IMR-90 (cell line): ENCODE data around the gene UTP4. TPM values are rescaled to one million over a fixed set of nuclear protein-coding genes. Genes with fewer than 3 reads are reported as not detected.

ENCODE experiments used
- ATAC-seq: fragments of 200-7000 bp; cut with Tn5 transposase; 2 replicates; pipeline ENCODE4 v1.9.1; 2020; ENCODE audit warnings: low read depth, mild to moderate bottlenecking, moderate library complexity
- BruUV-seq: library from RNA; stranded (reverse); fragments of 400-500 nt; replicated peaks from 2 replicates; lab custom pipeline; 2021; lab: Mats Ljungman, UMichigan
- CTCF ChIA-PET: fragments of 300-600 bp; formaldehyde crosslinking; extraction: SDS; loops from one replicate; lab custom pipeline; 2021; ENCODE audit warnings: antibody characterized with exemption; lab: Yijun Ruan, JAX
- POLR2A ChIA-PET: fragments of 300-600 bp; sonication (Branson Sonifier 250); formaldehyde crosslinking; loops from one replicate; lab custom pipeline; 2022; ENCODE audit warnings: antibody characterized with exemption; ENCODE audit not compliant: unreplicated experiment; lab: Charles Lee
- DNase-seq: peaks from one replicate; pipeline ENCODE4 v3.0.0; 2013
- H2AFZ ChIP-seq: replicated peaks from 2 replicates; pipeline ENCODE3; 2013; ENCODE audit warnings: low read length, mild to moderate bottlenecking; ENCODE audit not compliant: poor library complexity
- H2AK5ac ChIP-seq: 2 replicates; pipeline ENCODE4 v1.6.1; 2013; ENCODE audit warnings: low read depth, low read length, inconsistent platforms
- H2AK9ac ChIP-seq: replicated peaks from 2 replicates; pipeline ENCODE3; 2013; ENCODE audit warnings: mild to moderate bottlenecking, low read depth, low read length, moderate library complexity; ENCODE audit not compliant: poor library complexity
- H2BK120ac ChIP-seq: 2 replicates; pipeline ENCODE4 v1.6.1; 2013; ENCODE audit warnings: low read depth, low read length, inconsistent platforms
- H2BK15ac ChIP-seq: 3 replicates; pipeline ENCODE4 v1.6.1; 2013; ENCODE audit warnings: low read depth, low read length, inconsistent platforms
- H2BK20ac ChIP-seq: 2 replicates; pipeline ENCODE4 v1.6.1; 2013; ENCODE audit warnings: low read depth, mild to moderate bottlenecking, inconsistent platforms, low read length, moderate library complexity
- H2BK5ac ChIP-seq: 2 replicates; pipeline ENCODE4 v1.6.1; 2013; ENCODE audit warnings: mild to moderate bottlenecking, low read depth, low read length, inconsistent platforms; ENCODE audit not compliant: poor library complexity, severe bottlenecking
- H3K14ac ChIP-seq: replicated peaks from 2 replicates; pipeline ENCODE4 v1.6.1; 2013; ENCODE audit warnings: low read depth, low read length, inconsistent platforms
- H3K18ac ChIP-seq: 2 replicates; pipeline ENCODE4 v1.6.1; 2013; ENCODE audit warnings: low read depth, low read length, control low read depth
- H3K23ac ChIP-seq: 2 replicates; pipeline ENCODE4 v1.6.1; 2013; ENCODE audit warnings: low read depth, low read length, inconsistent platforms
- H3K27ac ChIP-seq: 2 replicates; pipeline ENCODE4 v1.5.1; 2013; ENCODE audit warnings: mild to moderate bottlenecking, control low read depth, low read length; ENCODE audit not compliant: insufficient read depth
- H3K27me3 ChIP-seq: 2 replicates; pipeline ENCODE4 v1.6.1; 2013; ENCODE audit warnings: low read length; ENCODE audit not compliant: control insufficient read depth, insufficient read depth
- H3K36me3 ChIP-seq: 2 replicates; pipeline ENCODE4 v1.6.1; 2013; ENCODE audit warnings: low read length, mixed read lengths; ENCODE audit not compliant: control insufficient read depth, insufficient read depth
- H3K4ac ChIP-seq: 2 replicates; pipeline ENCODE4 v1.6.1; 2013; ENCODE audit warnings: low read depth, low read length, inconsistent platforms
- H3K4me1 ChIP-seq: 2 replicates; pipeline ENCODE4 v1.6.1; 2013; ENCODE audit warnings: low read length, mixed read lengths; ENCODE audit not compliant: control insufficient read depth, insufficient read depth
- H3K4me2 ChIP-seq: 2 replicates; pipeline ENCODE4 v1.6.1; 2013; ENCODE audit warnings: low read depth, mild to moderate bottlenecking, control low read depth, low read length, moderate library complexity
- H3K4me3 ChIP-seq: 2 replicates; pipeline ENCODE4 v1.5.1; 2013; ENCODE audit warnings: low read depth, mild to moderate bottlenecking, control low read depth, low read length, moderate library complexity; ENCODE audit not compliant: insufficient read depth
- H3K56ac ChIP-seq: 2 replicates; pipeline ENCODE4 v1.6.1; 2013; ENCODE audit warnings: low read length, inconsistent platforms; ENCODE audit not compliant: insufficient read depth; ENCODE audit errors: extremely low read depth
- H3K79me1 ChIP-seq, 2 experiments: 2 replicates each; pipeline ENCODE4 v1.6.1; 2013; ENCODE audit warnings: low read length in 2 of 2, inconsistent platforms in 1 of 2, low read depth in 1 of 2
- H3K9ac ChIP-seq: 2 replicates; pipeline ENCODE4 v1.6.1; 2013; ENCODE audit warnings: low read depth, low read length, control low read depth
- H3K9me1 ChIP-seq: 2 replicates; pipeline ENCODE4 v1.6.1; 2013; ENCODE audit warnings: low read length, inconsistent platforms; ENCODE audit not compliant: insufficient read depth
- H3K9me3 ChIP-seq: 2 replicates; pipeline ENCODE4 v1.6.1; 2013; ENCODE audit warnings: low read length; ENCODE audit not compliant: control insufficient read depth, insufficient read depth
- H4K20me1 ChIP-seq: 2 replicates; pipeline ENCODE4 v1.6.1; 2013; ENCODE audit warnings: low read length, inconsistent platforms; ENCODE audit not compliant: insufficient read depth
- H4K5ac ChIP-seq: 2 replicates; pipeline ENCODE4 v1.6.1; 2013; ENCODE audit warnings: mild to moderate bottlenecking, low read depth, low read length, control low read depth
- H4K8ac ChIP-seq, 2 experiments: 2 replicates each; pipeline ENCODE4 v1.6.1; 2013; ENCODE audit warnings: low read depth in 2 of 2, low read length in 2 of 2, control low read depth in 1 of 2, inconsistent platforms in 1 of 2
- H4K91ac ChIP-seq: 2 replicates; pipeline ENCODE4 v1.6.1; 2013; ENCODE audit warnings: low read depth, low read length, inconsistent platforms; ENCODE audit not compliant: insufficient read depth
- BHLHE40 ChIP-seq: fragments of 150-350 bp; IDR thresholded peaks from 2 replicates; pipeline ENCODE4 v1.6.1; 2016; ENCODE audit warnings: mild to moderate bottlenecking, low read depth, low read length
- CEBPB ChIP-seq: IDR thresholded peaks from 2 replicates; pipeline ENCODE4 v1.6.1; 2012; ENCODE audit warnings: low read depth, low read length, improper control_type of control experiment
- CTCF ChIP-seq: conservative IDR thresholded peaks from 2 replicates; pipeline ENCODE4 v1.5.1; 2012; ENCODE audit warnings: mild to moderate bottlenecking, low read depth, low read length, improper control_type of control experiment
- ELK1 ChIP-seq: fragments of 150-350 bp; IDR thresholded peaks from 2 replicates; pipeline ENCODE4 v1.6.1; 2016; ENCODE audit warnings: low read depth, mild to moderate bottlenecking, low read length, moderate library complexity, borderline replicate concordance
- FOS ChIP-seq: fragments of 150-350 bp; IDR thresholded peaks from 2 replicates; pipeline ENCODE4 v1.6.1; 2016; ENCODE audit warnings: low read depth, low read length
- MAFK ChIP-seq: IDR thresholded peaks from 2 replicates; pipeline ENCODE4 v1.6.1; 2012; ENCODE audit warnings: low read depth, low read length, improper control_type of control experiment
- MXI1 ChIP-seq: IDR thresholded peaks from 2 replicates; pipeline ENCODE4 v1.6.1; 2012; ENCODE audit warnings: low read depth, mild to moderate bottlenecking, low read length, moderate library complexity, borderline replicate concordance
- NFE2L2 ChIP-seq: fragments of 150-350 bp; IDR thresholded peaks from 2 replicates; pipeline ENCODE4 v1.6.1; 2016; ENCODE audit warnings: low read depth, mild to moderate bottlenecking, low read length
- POLR2A ChIP-seq: IDR thresholded peaks from 2 replicates; pipeline ENCODE4 v1.6.1; 2012; ENCODE audit warnings: mild to moderate bottlenecking, low read depth, low read length
- RAD21 ChIP-seq: IDR thresholded peaks from 2 replicates; pipeline ENCODE4 v1.6.1; 2012; ENCODE audit warnings: low read length, improper control_type of control experiment
- RCOR1 ChIP-seq: IDR thresholded peaks from 2 replicates; pipeline ENCODE4 v1.6.1; 2012; ENCODE audit warnings: mild to moderate bottlenecking, low read length, improper control_type of control experiment; ENCODE audit not compliant: insufficient replicate concordance
- SMC3 ChIP-seq: fragments of 150-350 bp; IDR thresholded peaks from 2 replicates; pipeline ENCODE4 v1.6.1; 2016; ENCODE audit warnings: low read depth, mild to moderate bottlenecking, antibody characterized with exemption, low read length, moderate library complexity
- WGBS, 2 experiments: methylation state at CpG; one replicate each; pipeline versions ENCODE4 v1.1.5 to v1.1.7; 2013; ENCODE audit warnings: missing lambda C conversion rate in 2 of 2; ENCODE audit not compliant: insufficient read length in 1 of 2; ENCODE audit errors: extremely low coverage in 2 of 2; 5-methylcytosine and 5-hydroxymethylcytosine counted together
- dilution Hi-C: fragments of 300-500 bp; cut with HindIII; formaldehyde crosslinking; loops from one replicate; pipeline ENCODE4 v1.14.3; 2018; ENCODE audit warnings: low sequenced_read_pairs; ENCODE audit not compliant: unreplicated experiment
- in situ Hi-C: fragments of 300-500 bp; cut with MboI; formaldehyde crosslinking; loops from 3 replicates; pipeline ENCODE4 v1.14.3; 2019; ENCODE audit warnings: low sequenced_read_pairs, inconsistent platforms, mixed read lengths
- intact Hi-C: fragments of 100-400 bp; cut with micrococcal nuclease; formaldehyde crosslinking; loops from 2 replicates; pipeline ENCODE4 v1.10.0; 2022
- polyA plus RNA-seq, 3 experiments: library from polyadenylated mRNA; depleted of rRNA; stranded (reverse); fragments of >200 nt; gene quantifications; 2 replicates each; pipeline ENCODE4 v1.2.3, GENCODE V29; 2012; ENCODE audit warnings: low replicate concordance in 1 of 3
- total RNA-seq: library from RNA; depleted of rRNA; stranded (reverse); fragments of >200 nt; gene quantifications from 2 replicates; pipeline ENCODE4 v1.2.3, GENCODE V29; 2012

UTP4 gene
- total and polyA plus RNA-seq, 2 of the 4 experiments (the other 2 are of a cell fraction), result 32.1 to 61.8 TPM

DNA sequence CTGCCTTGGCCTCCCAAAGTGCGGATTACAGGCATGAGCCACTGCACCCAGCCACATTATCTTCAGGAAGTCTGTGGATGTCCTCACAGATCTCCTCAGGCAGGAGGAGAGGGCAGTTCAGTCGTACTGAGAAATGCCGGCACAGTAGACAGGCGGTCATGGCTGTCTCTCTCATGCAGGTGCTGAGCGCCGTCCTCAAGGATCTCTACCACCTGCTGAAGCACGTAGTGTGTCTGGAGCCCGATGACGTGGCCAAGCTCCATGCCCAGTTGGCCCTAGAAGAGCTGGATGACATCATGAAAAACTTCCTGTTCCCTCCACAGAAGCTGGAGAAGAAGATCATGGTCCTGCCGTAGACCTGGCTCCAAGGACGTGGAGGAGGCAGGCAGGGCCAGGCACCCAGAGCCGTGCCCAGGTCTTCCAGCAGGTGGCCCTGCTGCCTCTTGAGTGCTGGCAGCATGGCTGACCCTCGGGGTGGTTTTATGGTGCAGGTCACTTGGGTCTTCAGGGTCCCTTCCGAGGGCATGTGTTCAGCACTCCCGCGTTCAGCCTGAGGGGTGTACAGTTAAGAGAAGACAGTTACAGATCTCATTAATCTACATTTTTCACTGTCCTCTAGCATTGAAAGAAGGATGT is 49.0 kb upstream of the UTP4 start:
- POLR2A ChIA-PET, result no interaction called here
- Histone ChIP-seq H4K5ac (no peak overlapping the region), H3K4me2 (no peak overlapping the region), H2AFZ (peak overlapping the region; percentile 11), H3K14ac (no peak overlapping the region), H2BK120ac (no peak overlapping the region), H2BK5ac (no peak overlapping the region), H3K9me1 (peaks cover 10% of the 10 kb centered on the region), H3K4ac (no peak overlapping the region), H3K23ac (no peak overlapping the region), H3K27me3 (no peaks in the 10 kb centered on the region), H3K4me3 (no peak overlapping the region), H3K27ac (no peak overlapping the region), H2AK9ac (peak overlapping the region; percentile 72), H2BK15ac (no peak overlapping the region), H3K56ac (no peak overlapping the region), H3K18ac (no peak overlapping the region), H3K4me1 (peaks cover 3% of the 10 kb centered on the region; the same call in 1 of the 2 replicates), H2AK5ac (no peak overlapping the region), H3K36me3 (no peaks in the 10 kb centered on the region), H3K9me3 (no peaks in the 10 kb centered on the region), H4K8ac (no peak overlapping the region), H4K20me1 (no peaks in the 10 kb centered on the region), H3K9ac (no peak overlapping the region), H3K79me1 (no peaks in the 10 kb centered on the region), H2BK20ac (no peak overlapping the region), H4K91ac (no peak overlapping the region)
- BruUV-seq, result no TSS peak
- DNase-seq, result no peak
- no peak for ATAC-seq
- in situ Hi-C loops, result no loop called here
- CTCF ChIA-PET, result no interaction called here
- 97% methylated on average over 5 of the region's 16 CpGs; no CpG with 5 or more reads in 1 of the 2 experiments for whole genome bisulfite sequencing, 2 experiments
- intact Hi-C loops, result no loop called here
- TF ChIP-seq CTCF (no peak), MAFK (no peak), RAD21 (no peak), ELK1 (no peak), POLR2A (no peak), RCOR1 (no peak), NFE2L2 (no peak), SMC3 (no peak), FOS (no peak), BHLHE40 (no peak), CEBPB (no peak), MXI1 (no peak)
- dilution Hi-C loops, result no loop called here
